A549 (cell line): ENCODE results near the gene GBF1. TPM values are rescaled to one million over a fixed set of nuclear protein-coding genes. Genes with fewer than 3 reads are reported as not detected.

Experiments used
- ATAC-seq, 2 experiments: fragments of 200-7000 bp in 1 of 2; fragments of >200 bp in 1 of 2; cut with Nextera tagmentation in 1 of 2; cut with Tn5 transposase in 1 of 2; 3 replicates each; pipeline versions ENCODE4 v1.8.0 to v1.9.1; 2018 to 2020; ENCODE audit warnings: mild to moderate bottlenecking in 1 of 2, moderate library complexity in 1 of 2
- CTCF ChIA-PET: fragments of 300-600 bp; sonication (Branson Sonifier 250); formaldehyde crosslinking; extraction: SDS; loops from one replicate; lab custom pipeline; 2021; ENCODE audit warnings: antibody characterized with exemption, inconsistent platforms; lab: Yijun Ruan, JAX
- POLR2A ChIA-PET: fragments of 350-600 bp; formaldehyde crosslinking; extraction: SDS; loops from one replicate; lab custom pipeline; 2021; ENCODE audit warnings: antibody characterized with exemption, inconsistent platforms; lab: Yijun Ruan, JAX
- DNase-seq, 2 experiments: peaks; one replicate each; pipeline versions ENCODE4 v3.0.0 to v3.0.0-alpha.2; 2011 to 2016; ENCODE audit warnings: low read depth in 1 of 2, low spot score in 1 of 2
- FAIRE-seq: peaks from 2 replicates; lab custom pipeline; 2011; peaks lifted over from hg19 to GRCh38; lab: Jason Lieb, UNC
- H3K27ac ChIP-seq, 2 experiments: fragments of >200 bp; sonication (Bioruptor Twin); formaldehyde crosslinking; 3 replicates each; pipeline ENCODE4 v1.5.1; 2016 to 2017
- H3K4me1 ChIP-seq: fragments of >200 bp; sonication (Bioruptor Twin); formaldehyde crosslinking; 3 replicates; pipeline ENCODE4 v1.6.1; 2016
- H3K4me2 ChIP-seq: fragments of >200 bp; sonication (Bioruptor Twin); formaldehyde crosslinking; 3 replicates; pipeline ENCODE4 v1.6.1; 2016
- H3K4me3 ChIP-seq: fragments of >200 bp; sonication (Bioruptor Twin); formaldehyde crosslinking; 3 replicates; pipeline ENCODE4 v1.5.1; 2016
- H3K9me3 ChIP-seq: fragments of >200 bp; sonication (Bioruptor Twin); formaldehyde crosslinking; 3 replicates; pipeline ENCODE4 v1.6.1; 2016
- CBX2 ChIP-seq: fragments of 200-600 bp; sonication (generic); IDR thresholded peaks from 2 replicates; pipeline ENCODE4 v1.6.1; 2016; ENCODE audit warnings: low read depth, mild to moderate bottlenecking, borderline replicate concordance
- FOSL2 ChIP-seq, 2 experiments: fragments of 450-650 bp in 1 of 2; fragments of >200 bp in 1 of 2; sonication (Bioruptor Twin) in 1 of 2; formaldehyde crosslinking; IDR thresholded peaks; 2 replicates each; pipeline versions ENCODE4 v1.5.0 to v1.6.1; 2016 to 2020; ENCODE audit warnings: mild to moderate bottlenecking in 1 of 2, moderate library complexity in 1 of 2
- HEYL ChIP-seq: fragments of 250-450 bp; sonication (Bioruptor Pico); IDR thresholded peaks from 2 replicates; pipeline ENCODE4 v1.8.0; 2021; ENCODE audit warnings: mild to moderate bottlenecking, moderate library complexity
- JUN ChIP-seq, 2 experiments: fragments of >200 bp; sonication (Bioruptor Twin); formaldehyde crosslinking; IDR thresholded peaks; 2 replicates in 1 of 2; 3 replicates in 1 of 2; pipeline ENCODE4 v1.6.1; 2016 to 2017
- JUNB ChIP-seq: fragments of >200 bp; sonication (Bioruptor Twin); formaldehyde crosslinking; IDR thresholded peaks from 2 replicates; pipeline ENCODE4 v1.6.1; 2016
- KDM5A ChIP-seq: fragments of 200-600 bp; sonication (generic); IDR thresholded peaks from 2 replicates; pipeline ENCODE4 v1.6.1; 2016; ENCODE audit warnings: antibody characterized with exemption, mild to moderate bottlenecking
- MAZ ChIP-seq: fragments of 150-350 bp; IDR thresholded peaks from 2 replicates; pipeline ENCODE4 v1.6.1; 2014; ENCODE audit warnings: antibody characterized with exemption, low read depth, low read length, borderline replicate concordance
- NPAS2 ChIP-seq: fragments of 250-450 bp; sonication (Bioruptor Pico); IDR thresholded peaks from 2 replicates; pipeline ENCODE4 v1.8.0; 2022; ENCODE audit warnings: mild to moderate bottlenecking, moderate library complexity, borderline replicate concordance
- PHF8 ChIP-seq: fragments of 200-600 bp; sonication (generic); IDR thresholded peaks from 2 replicates; pipeline ENCODE4 v1.6.1; 2016; ENCODE audit warnings: low read depth, mild to moderate bottlenecking, antibody characterized with exemption, moderate library complexity, borderline replicate concordance
- RFX5 ChIP-seq: fragments of 450-650 bp; IDR thresholded peaks from 2 replicates; pipeline ENCODE4 v1.7.1; 2014; ENCODE audit warnings: antibody characterized with exemption, mild to moderate bottlenecking, moderate library complexity
- WGBS: methylation state at CpG from one replicate; pipeline ENCODE4 v1.1.6; 2017; ENCODE audit errors: missing lambda C conversion rate; 5-methylcytosine and 5-hydroxymethylcytosine counted together
- polyA plus RNA-seq, 4 experiments: library from polyadenylated mRNA; depleted of rRNA in 3 of 4; stranded (reverse); fragments of >200 nt; fragmentation: RNase III in 1 of 4; extraction: RNeasy Plus Mini Kit Qiagen cat#74134 plus additional on column Dnase treatment in 1 of 4; gene quantifications; 2 replicates in 3 of 4; 3 replicates in 1 of 4; pipeline ENCODE4 v1.2.3, GENCODE V29; 2011 to 2017
- TF ChIP-seq, protein P1 (sequence below): fragments of 250-450 bp; sonication (Bioruptor Pico); IDR thresholded peaks from 2 replicates; pipeline ENCODE4 v1.5.0; 2021; ENCODE audit warnings: mild to moderate bottlenecking, moderate library complexity, borderline replicate concordance
- TF ChIP-seq, protein P2 (sequence below): IDR thresholded peaks from 2 replicates; pipeline ENCODE4 v1.6.1; 2012; ENCODE audit warnings: low read depth, borderline replicate concordance
- TF ChIP-seq, protein P3 (sequence below): IDR thresholded peaks from 2 replicates; pipeline ENCODE4 v1.6.1; 2012
- TF ChIP-seq, protein P4 (sequence below): fragments of 200-600 bp; sonication (generic); IDR thresholded peaks from 2 replicates; pipeline ENCODE4 v1.6.1; 2016; ENCODE audit warnings: antibody characterized with exemption, mild to moderate bottlenecking, moderate library complexity

Gene GBF1
- polyA plus RNA-seq, 2 of the 4 experiments (the other 2 are of a cell fraction) = 20.4 to 21.3 TPM

DNA sequence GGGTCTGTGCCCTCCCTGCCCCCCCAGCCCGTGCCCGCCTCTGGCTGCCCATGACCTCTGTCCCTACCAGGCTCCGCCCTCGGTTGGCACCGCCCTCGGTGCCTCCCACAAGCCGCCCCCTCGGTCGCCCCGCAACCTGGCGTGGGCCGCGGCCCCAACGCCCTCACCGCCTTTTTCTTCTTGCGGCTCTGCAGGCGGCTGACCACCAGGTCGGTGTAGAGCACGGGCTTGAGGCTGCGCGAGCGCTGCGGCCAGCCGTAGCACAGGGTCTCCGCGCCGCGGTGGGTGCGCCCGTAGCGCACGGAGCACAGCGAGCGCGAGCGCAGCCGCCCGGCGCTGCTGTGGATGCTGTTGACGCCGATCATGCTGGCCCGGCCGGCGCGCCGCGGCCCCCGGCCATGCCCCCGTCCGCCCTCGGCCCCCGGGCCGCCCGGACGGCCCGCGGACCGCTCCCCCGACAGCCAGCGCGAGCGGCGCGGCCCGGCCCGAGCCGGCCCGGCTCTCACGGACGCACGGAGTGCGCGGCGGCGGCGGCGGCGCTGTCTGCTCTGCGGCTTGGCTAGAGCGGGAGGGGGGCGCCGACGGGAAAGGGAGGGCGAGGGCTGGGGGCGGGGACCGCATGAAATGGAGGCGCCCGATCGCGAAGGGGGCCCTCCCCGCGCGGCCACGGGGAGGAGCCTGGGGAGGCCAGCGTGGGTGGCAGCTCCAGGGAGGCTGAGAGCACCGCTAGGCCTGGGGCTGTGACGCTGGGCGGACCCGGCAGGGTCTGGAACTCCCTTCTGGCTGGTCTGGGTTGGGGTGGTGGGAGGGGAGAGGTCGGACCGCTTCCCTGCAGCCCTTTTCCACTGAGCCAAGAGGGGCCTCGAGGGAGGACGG is 163.6 kb downstream of the GBF1 start:
- ChIA-PET CTCF (interaction anchor here (1.0 to 7.3 kb wide), 6 partner anchors 10 to 180 kb away, joined by 3 to 90 read pairs (median 18); partner anchors contain the start of genes FBXL15 and NFKB2), POLR2A (interaction anchor here (0.7 kb wide), 1 partner anchor 10 kb away, joined by 3 read pairs; no protein-coding TSS in a partner anchor)
- peak overlapping the region; percentile 65 for H3K4me3 ChIP-seq
- DNase-seq (no peak), ATAC-seq (peak; percentile 9 to 15; a peak in 4 of 6 replicates), FAIRE-seq (no peak)
- H3K4me1 ChIP-seq = peaks cover 3% of the 10 kb centered on the region; the same call in 1 of the 3 replicates
- TF ChIP-seq JUN (IDR thresholded peaks at IDR 0.05) = 0 out of 5 replicates have a peak, but pooled peaks of 1 of the 2 experiments have one; percentile 22
- no peak for TF ChIP-seq NPAS2 (CRISPR knock-in tag)
- no peaks in the 10 kb centered on the region for H3K9me3 ChIP-seq
- H3K4me2 ChIP-seq = peak overlapping the region; percentile 93
- H3K27ac ChIP-seq = peak overlapping the region; percentile 36 to 73; a peak in 4 of 6 replicates
- WGBS = 26% methylated on average over 31 of the region's 103 CpGs

DNA sequence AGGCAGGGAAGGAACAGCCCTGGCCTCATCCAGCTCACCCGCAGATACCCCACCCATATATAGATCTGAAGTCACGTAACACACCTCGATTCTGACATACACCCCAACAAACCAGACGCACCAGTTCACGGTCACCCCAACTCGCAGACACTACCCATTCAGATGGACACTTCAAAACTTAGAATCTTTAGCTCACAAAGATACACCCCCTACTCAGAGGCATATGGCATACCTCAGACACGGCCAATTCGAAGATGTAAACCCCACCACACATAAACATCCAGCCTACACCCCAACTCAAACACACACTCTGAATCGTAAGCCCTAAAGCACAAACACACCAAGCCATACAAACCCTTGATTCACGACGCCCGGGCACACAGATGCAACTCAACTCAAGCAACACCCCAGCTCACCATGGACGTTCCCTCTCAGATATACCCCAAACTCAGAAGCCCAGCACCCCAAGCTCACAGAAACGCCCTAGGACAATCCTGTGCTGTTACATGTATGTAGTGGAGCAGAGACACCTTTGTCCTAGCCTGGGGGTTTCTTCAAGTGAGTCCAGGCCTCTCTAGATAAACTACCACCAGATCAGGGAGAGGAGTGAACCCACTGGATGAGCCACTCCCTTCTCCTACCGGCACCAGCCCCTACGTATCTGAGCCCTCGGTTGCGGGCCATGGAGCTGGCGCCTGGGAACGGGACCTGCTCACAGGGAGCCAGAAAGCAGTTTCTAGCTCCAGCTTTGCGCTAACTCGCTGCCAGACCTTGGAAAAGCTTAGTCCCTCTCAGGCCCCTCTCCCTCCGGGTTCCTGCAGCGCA is 164.5 kb downstream of the GBF1 start:
- no peak for ATAC-seq
- 73% methylated on average over 24 of the region's 24 CpGs for WGBS
- POLR2A ChIA-PET = interaction anchor here (0.7 kb wide), 1 partner anchor 11 kb away, joined by 3 read pairs; no protein-coding TSS in a partner anchor
- H3K4me1 ChIP-seq = peaks cover 3% of the 10 kb centered on the region; the same call in 1 of the 3 replicates
- H3K4me3 ChIP-seq = peak overlapping the region; percentile 65; the same call in 1 of the 3 replicates
- CTCF ChIA-PET = interaction anchor here (1.0 to 7.3 kb wide), 6 partner anchors 11 to 180 kb away, joined by 3 to 90 read pairs (median 25); partner anchors contain the start of genes FBXL15 and NFKB2
- TF ChIP-seq MAZ = no peak
- no peak for TF ChIP-seq PHF8
- no peak for TF ChIP-seq RFX5
- TF ChIP-seq HEYL (CRISPR knock-in tag) = no peak
- TF ChIP-seq FOSL2 (IDR thresholded peaks at IDR 0.05) = no peak
- TF ChIP-seq FOSL2 (CRISPR knock-in tag; IDR thresholded peaks at IDR 0.05) = no peak
- TF ChIP-seq, protein P1, sequence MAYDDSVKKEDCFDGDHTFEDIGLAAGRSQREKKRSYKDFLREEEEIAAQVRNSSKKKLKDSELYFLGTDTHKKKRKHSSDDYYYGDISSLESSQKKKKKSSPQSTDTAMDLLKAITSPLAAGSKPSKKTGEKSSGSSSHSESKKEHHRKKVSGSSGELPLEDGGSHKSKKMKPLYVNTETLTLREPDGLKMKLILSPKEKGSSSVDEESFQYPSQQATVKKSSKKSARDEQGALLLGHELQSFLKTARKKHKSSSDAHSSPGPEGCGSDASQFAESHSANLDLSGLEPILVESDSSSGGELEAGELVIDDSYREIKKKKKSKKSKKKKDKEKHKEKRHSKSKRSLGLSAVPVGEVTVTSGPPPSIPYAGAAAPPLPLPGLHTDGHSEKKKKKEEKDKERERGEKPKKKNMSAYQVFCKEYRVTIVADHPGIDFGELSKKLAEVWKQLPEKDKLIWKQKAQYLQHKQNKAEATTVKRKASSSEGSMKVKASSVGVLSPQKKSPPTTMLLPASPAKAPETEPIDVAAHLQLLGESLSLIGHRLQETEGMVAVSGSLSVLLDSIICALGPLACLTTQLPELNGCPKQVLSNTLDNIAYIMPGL (CRISPR knock-in tag) = no peak
- TF ChIP-seq, protein P2, sequence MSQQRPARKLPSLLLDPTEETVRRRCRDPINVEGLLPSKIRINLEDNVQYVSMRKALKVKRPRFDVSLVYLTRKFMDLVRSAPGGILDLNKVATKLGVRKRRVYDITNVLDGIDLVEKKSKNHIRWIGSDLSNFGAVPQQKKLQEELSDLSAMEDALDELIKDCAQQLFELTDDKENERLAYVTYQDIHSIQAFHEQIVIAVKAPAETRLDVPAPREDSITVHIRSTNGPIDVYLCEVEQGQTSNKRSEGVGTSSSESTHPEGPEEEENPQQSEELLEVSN = no peak
- TF ChIP-seq, protein P3, sequence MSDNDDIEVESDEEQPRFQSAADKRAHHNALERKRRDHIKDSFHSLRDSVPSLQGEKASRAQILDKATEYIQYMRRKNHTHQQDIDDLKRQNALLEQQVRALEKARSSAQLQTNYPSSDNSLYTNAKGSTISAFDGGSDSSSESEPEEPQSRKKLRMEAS = no peak
- TF ChIP-seq JUNB = no peak
- no peak for TF ChIP-seq CBX2
- TF ChIP-seq, protein P4, sequence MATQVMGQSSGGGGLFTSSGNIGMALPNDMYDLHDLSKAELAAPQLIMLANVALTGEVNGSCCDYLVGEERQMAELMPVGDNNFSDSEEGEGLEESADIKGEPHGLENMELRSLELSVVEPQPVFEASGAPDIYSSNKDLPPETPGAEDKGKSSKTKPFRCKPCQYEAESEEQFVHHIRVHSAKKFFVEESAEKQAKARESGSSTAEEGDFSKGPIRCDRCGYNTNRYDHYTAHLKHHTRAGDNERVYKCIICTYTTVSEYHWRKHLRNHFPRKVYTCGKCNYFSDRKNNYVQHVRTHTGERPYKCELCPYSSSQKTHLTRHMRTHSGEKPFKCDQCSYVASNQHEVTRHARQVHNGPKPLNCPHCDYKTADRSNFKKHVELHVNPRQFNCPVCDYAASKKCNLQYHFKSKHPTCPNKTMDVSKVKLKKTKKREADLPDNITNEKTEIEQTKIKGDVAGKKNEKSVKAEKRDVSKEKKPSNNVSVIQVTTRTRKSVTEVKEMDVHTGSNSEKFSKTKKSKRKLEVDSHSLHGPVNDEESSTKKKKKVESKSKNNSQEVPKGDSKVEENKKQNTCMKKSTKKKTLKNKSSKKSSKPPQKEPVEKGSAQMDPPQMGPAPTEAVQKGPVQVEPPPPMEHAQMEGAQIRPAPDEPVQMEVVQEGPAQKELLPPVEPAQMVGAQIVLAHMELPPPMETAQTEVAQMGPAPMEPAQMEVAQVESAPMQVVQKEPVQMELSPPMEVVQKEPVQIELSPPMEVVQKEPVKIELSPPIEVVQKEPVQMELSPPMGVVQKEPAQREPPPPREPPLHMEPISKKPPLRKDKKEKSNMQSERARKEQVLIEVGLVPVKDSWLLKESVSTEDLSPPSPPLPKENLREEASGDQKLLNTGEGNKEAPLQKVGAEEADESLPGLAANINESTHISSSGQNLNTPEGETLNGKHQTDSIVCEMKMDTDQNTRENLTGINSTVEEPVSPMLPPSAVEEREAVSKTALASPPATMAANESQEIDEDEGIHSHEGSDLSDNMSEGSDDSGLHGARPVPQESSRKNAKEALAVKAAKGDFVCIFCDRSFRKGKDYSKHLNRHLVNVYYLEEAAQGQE = no peak
- TF ChIP-seq KDM5A = no peak
- TF ChIP-seq, all 56 proteins: peak for 0
- H3K4me2 ChIP-seq = peak overlapping the region; percentile 93
- DNase-seq (no peak), FAIRE-seq (no peak)
- no peaks in the 10 kb centered on the region for H3K9me3 ChIP-seq
- peak overlapping the region in 1 of 2 experiments; percentile 58; a peak in 2 of 6 replicates for H3K27ac ChIP-seq
